NOMO-1 (cell line): ENCODE results near the gene KCNQ5.

ENCODE experiments used
- DNase-seq, 2 experiments: peaks; one replicate each; lab custom pipeline; 2025; ENCODE audit not compliant: unreplicated experiment in 2 of 2; lab: John Stamatoyannopoulos, UW

KCNQ5 gene

GRCh38 chr6:73036689-73037088 is 414.8 kb downstream of the KCNQ5 start:
- DNase-seq: no peak

GRCh38 chr6:73041051-73041450 is 419.2 kb downstream of the KCNQ5 start:
- DNase-seq: no peak

GRCh38 chr6:73042892-73043291 is 421.0 kb downstream of the KCNQ5 start:
- no peak for DNase-seq

- no peak for DNase-seq
Observed at GRCh38 chr6:73043446-73043845, 421.6 kb downstream of the KCNQ5 start.

GRCh38 chr6:73045609-73046008 is 423.7 kb downstream of the KCNQ5 start:
- no peak for DNase-seq

GRCh38 chr6:73047801-73048200 is 425.9 kb downstream of the KCNQ5 start:
- DNase-seq: no peak

GRCh38 chr6:73049971-73050594 is 428.2 kb downstream of the KCNQ5 start:
- no peak for DNase-seq

GRCh38 chr6:73050706-73051105 is 428.8 kb downstream of the KCNQ5 start:
- DNase-seq: no peak

GRCh38 chr6:73051147-73051546 is 429.3 kb downstream of the KCNQ5 start:
- no peak for DNase-seq

- DNase-seq: no peak
Observed at GRCh38 chr6:73054958-73055357, 433.1 kb downstream of the KCNQ5 start.

- DNase-seq: no peak
Observed at GRCh38 chr6:73058736-73059135, 436.9 kb downstream of the KCNQ5 start.

GRCh38 chr6:73062130-73062529 is 440.3 kb downstream of the KCNQ5 start:
- no peak for DNase-seq

- no peak for DNase-seq
Observed at GRCh38 chr6:73062837-73063236, 441.0 kb downstream of the KCNQ5 start.

GRCh38 chr6:73064266-73064665 is 442.4 kb downstream of the KCNQ5 start:
- DNase-seq: no peak

GRCh38 chr6:73073238-73073637 is 451.4 kb downstream of the KCNQ5 start:
- no peak for DNase-seq

- no peak for DNase-seq
Observed at GRCh38 chr6:73074175-73074574, 452.3 kb downstream of the KCNQ5 start.

GRCh38 chr6:73076211-73076954 is 454.5 kb downstream of the KCNQ5 start:
- no peak for DNase-seq

- DNase-seq: no peak
Observed at GRCh38 chr6:73078333-73078862, 456.5 kb downstream of the KCNQ5 start.

- DNase-seq: no peak
Observed at GRCh38 chr6:73078908-73079610, 457.2 kb downstream of the KCNQ5 start.

GRCh38 chr6:73079611-73079955 is 457.7 kb downstream of the KCNQ5 start:
- no peak for DNase-seq

- DNase-seq: peak in 1 of 2 experiments; percentile 41
Observed at GRCh38 chr6:73079978-73080377, 458.1 kb downstream of the KCNQ5 start.

GRCh38 chr6:73081955-73082354 is 460.1 kb downstream of the KCNQ5 start:
- DNase-seq: no peak
